Measurements from ENCODE around the gene BORCS5.

DNA sequence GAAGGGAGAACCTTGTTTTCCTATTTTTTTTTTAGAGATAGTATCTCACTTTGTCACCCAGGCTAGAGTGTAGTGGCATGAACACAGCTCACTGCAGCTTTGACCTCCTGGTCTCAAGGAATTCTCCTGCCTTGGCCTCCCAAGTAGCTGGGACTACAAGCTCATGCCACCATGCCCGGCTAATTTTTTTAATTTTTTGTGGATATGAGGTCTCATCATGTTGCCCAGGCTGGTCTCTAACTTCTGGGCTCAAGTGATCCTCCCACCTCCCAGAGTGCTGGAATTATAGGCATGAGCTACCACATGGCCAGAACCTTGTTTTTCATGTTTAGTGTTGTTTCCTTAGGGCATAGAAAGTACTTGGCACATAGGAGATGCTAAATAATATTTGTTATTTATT, 20.4 kb upstream of the BORCS5 start:
- TF ChIP-seq CTCF (IDR thresholded peaks at IDR 0.05) (no peak), POLR2A (IDR thresholded peaks at IDR 0.05) (no peak)
